Kidney epithelial cell (primary cell): Measurements from ENCODE around the gene B3GALT6. TPM values are rescaled to one million over a fixed set of nuclear protein-coding genes. Genes with fewer than 3 reads are reported as not detected.

Experiments
- DNase-seq: peaks from one replicate; pipeline ENCODE4 v3.0.0-alpha.2; 2010; ENCODE audit warnings: low read depth
- H3K27me3 ChIP-seq: 2 replicates; pipeline ENCODE4 v1.6.0; 2011; ENCODE audit warnings: low read length; ENCODE audit not compliant: control insufficient read depth, insufficient read depth
- H3K36me3 ChIP-seq: 2 replicates; pipeline ENCODE4 v1.5.1; 2011; ENCODE audit warnings: low read length; ENCODE audit not compliant: control insufficient read depth, insufficient read depth
- H3K4me3 ChIP-seq: 2 replicates; pipeline ENCODE4 v1.5.1; 2011; ENCODE audit warnings: low read depth, mild to moderate bottlenecking, control low read depth, low read length
- CTCF ChIP-seq: IDR thresholded peaks from 2 replicates; pipeline ENCODE4 v1.5.1; 2011; ENCODE audit warnings: mild to moderate bottlenecking, moderate library complexity, low read length, control low read depth, inconsistent platforms; ENCODE audit not compliant: insufficient read depth, poor library complexity, severe bottlenecking
- total RNA-seq: library from RNA; depleted of rRNA; stranded (reverse); fragments of >200 nt; gene quantifications from 2 replicates; pipeline ENCODE4 v1.2.3, GENCODE V29; 2015

The B3GALT6 gene
- total RNA-seq, 1 donor from 2014 or later: 43.7 TPM

DNA sequence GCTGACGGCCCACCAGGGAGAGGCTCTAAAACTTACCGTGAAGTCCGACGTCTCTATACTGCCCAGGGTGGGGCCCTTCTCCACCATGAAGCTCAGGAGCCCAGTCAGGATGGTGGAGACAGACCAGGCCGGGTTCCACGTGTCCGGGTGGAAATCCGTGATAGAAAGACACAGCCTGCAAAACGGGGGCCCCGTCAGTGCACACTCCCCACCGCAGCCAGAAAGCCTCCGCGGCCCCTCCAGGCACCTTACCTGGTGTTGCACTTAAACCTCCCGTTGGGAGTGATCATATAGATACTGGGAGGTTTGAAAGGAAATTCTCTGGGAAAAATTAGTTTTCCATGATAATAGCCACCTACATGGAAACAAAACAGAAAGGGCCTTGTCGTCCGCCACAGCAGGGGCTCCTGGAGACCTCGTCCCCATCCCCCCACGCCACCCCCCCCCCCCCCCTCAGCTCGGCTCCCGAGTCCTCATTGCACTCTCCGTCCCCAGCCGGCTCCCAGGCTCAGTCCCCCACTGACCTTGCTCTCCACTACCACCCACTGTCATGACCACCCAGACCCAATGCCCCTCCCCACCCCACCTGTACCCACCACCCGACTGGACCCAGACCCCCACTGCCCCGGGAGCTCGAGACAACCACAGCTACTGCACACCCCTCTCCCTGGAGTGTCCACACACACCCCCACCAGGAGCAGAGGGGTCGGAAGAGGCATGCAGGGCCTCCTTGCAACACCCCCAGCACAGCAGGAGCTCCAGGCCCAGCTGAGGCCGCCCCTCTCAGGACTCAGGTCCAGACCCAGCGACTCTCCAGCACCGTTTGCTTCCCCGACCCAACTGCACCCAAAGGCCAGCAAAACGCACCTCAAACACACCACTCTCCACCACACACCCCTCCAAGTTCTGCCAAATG lies 25.2 kb downstream of the B3GALT6 start:
- no peak for DNase-seq
- TF ChIP-seq CTCF: no peak
- Histone ChIP-seq H3K4me3 (no peak overlapping the region), H3K36me3 (peaks cover 1% of the 10 kb centered on the region), H3K27me3 (no peaks in the 10 kb centered on the region)

DNA sequence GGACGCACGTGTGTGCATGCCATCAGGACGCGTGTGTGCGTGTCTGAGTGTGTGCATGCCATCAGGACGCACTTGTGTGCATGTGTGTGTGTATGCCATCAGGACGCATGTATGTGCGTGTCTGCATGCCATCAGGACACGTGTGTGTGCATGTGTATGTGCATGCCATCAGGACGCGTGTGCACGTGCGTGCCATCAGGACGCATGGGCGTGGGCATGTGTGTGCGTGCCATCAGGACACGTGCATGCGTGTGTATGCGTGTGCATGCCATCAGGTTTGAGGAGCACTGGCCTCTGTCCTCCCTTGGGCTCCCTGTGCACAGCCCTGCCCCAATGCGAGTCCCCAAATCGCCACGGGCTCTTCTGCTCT lies 27.1 kb downstream of the B3GALT6 start:
- Histone ChIP-seq H3K36me3 (peaks cover 1% of the 10 kb centered on the region), H3K27me3 (no peaks in the 10 kb centered on the region), H3K4me3 (no peak overlapping the region)
- TF ChIP-seq CTCF: no peak
- no peak for DNase-seq

DNA sequence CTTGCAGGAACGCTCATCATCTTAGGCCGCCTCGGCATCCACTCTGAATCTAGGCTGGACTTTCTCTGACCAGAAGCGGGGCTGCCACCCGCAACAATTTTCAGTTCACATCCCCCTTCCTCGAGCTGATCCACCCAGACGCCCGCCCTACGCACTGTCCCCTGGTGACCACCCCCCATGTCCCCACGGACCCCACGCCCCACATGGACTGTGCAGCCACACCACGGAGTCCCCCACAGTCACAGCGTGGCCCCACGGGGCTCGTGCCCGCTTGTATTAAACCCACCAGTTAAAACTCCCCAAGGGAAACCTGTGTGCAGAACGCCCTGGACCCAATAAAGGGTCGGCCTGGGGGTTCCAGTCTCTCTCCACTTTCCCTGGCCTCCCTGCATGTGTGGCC lies 27.5 kb downstream of the B3GALT6 start:
- H3K27me3 ChIP-seq: no peaks in the 10 kb centered on the region
- H3K4me3 ChIP-seq: no peak overlapping the region
- H3K36me3 ChIP-seq: peaks cover 1% of the 10 kb centered on the region
- no peak for TF ChIP-seq CTCF
- no peak for DNase-seq

DNA sequence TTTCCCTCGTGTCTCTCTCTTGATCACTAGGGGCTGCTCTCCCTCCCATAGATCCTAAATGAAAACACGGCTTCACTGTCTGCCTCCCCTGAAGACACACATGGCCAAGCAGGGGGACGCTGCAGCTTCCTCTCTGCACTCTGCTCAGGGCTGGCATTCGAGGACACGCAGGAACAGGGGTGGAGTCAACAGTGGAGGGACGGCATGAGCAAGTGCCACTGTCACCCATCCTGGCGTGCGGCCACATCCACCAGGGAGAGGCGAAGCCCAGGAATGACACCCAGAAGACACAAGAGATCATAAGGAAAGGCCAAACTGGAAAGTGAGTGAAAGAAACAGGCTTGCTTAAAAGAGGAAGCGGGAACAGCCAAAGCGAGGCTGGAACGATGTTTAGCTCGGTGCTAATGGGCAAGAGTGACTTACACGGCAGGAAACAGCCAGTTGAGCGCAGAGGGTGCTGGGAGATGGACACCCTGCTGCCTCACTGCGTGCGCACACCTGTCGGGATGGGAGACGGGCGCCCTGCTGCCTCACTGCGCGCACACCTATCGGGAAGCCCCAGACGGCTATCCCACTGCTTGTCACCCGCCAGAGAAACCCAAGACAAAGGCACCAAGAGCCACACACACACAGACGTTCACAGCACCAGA lies 28.0 kb downstream of the B3GALT6 start:
- Histone ChIP-seq H3K36me3 (peaks cover 1% of the 10 kb centered on the region), H3K4me3 (no peak overlapping the region), H3K27me3 (no peaks in the 10 kb centered on the region)
- DNase-seq: no peak
- TF ChIP-seq CTCF: no peak

GRCh38 chr1:1260843-1261560 lies 29.0 kb downstream of the B3GALT6 start:
- Histone ChIP-seq H3K27me3 (no peaks in the 10 kb centered on the region), H3K4me3 (no peak overlapping the region), H3K36me3 (peaks cover 2% of the 10 kb centered on the region)
- no peak for DNase-seq
- TF ChIP-seq CTCF: no peak
